RWPE1 (cell line): ENCODE results near the gene TNFRSF21.

Source experiments
- CTCF ChIA-PET: fragments of 350-600 bp; sonication (Branson Sonifier 250); formaldehyde crosslinking; extraction: SDS; loops from one replicate; lab custom pipeline; 2021; lab: Yijun Ruan, JAX
- POLR2A ChIA-PET: fragments of 400-600 bp; formaldehyde crosslinking; extraction: SDS; loops from one replicate; lab custom pipeline; 2020; ENCODE audit warnings: antibody characterized with exemption; ENCODE audit not compliant: low non-redundant PET; lab: Yijun Ruan, JAX
- DNase-seq: peaks from one replicate; pipeline ENCODE4 v3.0.0; 2012; ENCODE audit warnings: low spot score
- H3K27ac ChIP-seq: fragments of 450-650 bp; 2 replicates; pipeline ENCODE4 v1.5.1; 2017
- CTCF ChIP-seq: fragments of 450-650 bp; conservative IDR thresholded peaks from 2 replicates; pipeline ENCODE4 v1.5.1; 2017; ENCODE audit warnings: low read depth, mild to moderate bottlenecking

TNFRSF21 gene

GRCh38 chr6:47181681-47182080, 128.0 kb downstream of the TNFRSF21 start:
- TF ChIP-seq CTCF, result no peak
- CTCF ChIA-PET, result no interaction called here
- no peak for DNase-seq
- POLR2A ChIA-PET, result no interaction called here
- H3K27ac ChIP-seq, result no peak overlapping the region
